Lower leg skin (tissue), 4 donors: Measurements from ENCODE around the gene NRIP2. TPM values are rescaled to one million over a fixed set of nuclear protein-coding genes. Genes with fewer than 3 reads are reported as not detected.

ENCODE experiments used
- DNase-seq, 2 donors: peaks; one replicate each; pipeline ENCODE4 v3.0.0-alpha.2; 2019; ENCODE audit warnings: low spot score in 2 of 2
- H3K4me3 ChIP-seq: fragments of 200-600 bp; sonication (generic); 2 replicates; pipeline ENCODE4 v1.5.1; 2017; ENCODE audit warnings: mild to moderate bottlenecking, low read depth; ENCODE audit not compliant: poor library complexity, severe bottlenecking
- POLR2A ChIP-seq, 2 donors: fragments of 450-650 bp; IDR thresholded peaks; one replicate each; pipeline ENCODE4 v1.6.1; 2016 to 2017; ENCODE audit warnings: antibody characterized with exemption in 2 of 2, mild to moderate bottlenecking in 1 of 2, moderate library complexity in 1 of 2
- WGBS, 2 donors: methylation state at CpG; one replicate each; pipeline ENCODE4 v1.1.5; 2018; 5-methylcytosine and 5-hydroxymethylcytosine counted together
- intact Hi-C: fragments of 100-400 bp; cut with DNase I; formaldehyde crosslinking; loops from one replicate; pipeline ENCODE4 v1.15.0; 2023; ENCODE audit warnings: low total_unique reads
- total RNA-seq, 4 donors: library from RNA; depleted of rRNA; stranded (reverse); fragments of >200 nt; gene quantifications; one replicate each; pipeline ENCODE4 v1.1.0, GENCODE V29; 2016
- TF ChIP-seq, protein P1 (sequence below), 3 donors: fragments of 450-650 bp; IDR thresholded peaks; one replicate each; pipeline ENCODE4 v1.5.1; 2016; ENCODE audit warnings: antibody characterized with exemption in 3 of 3, mild to moderate bottlenecking in 3 of 3, moderate library complexity in 2 of 3

NRIP2 gene
- total RNA-seq, 4 donors from 2014 or later, result 0.17 to 1.9 (median 0.79) TPM

- TF ChIP-seq POLR2A (IDR thresholded peaks at IDR 0.05), result peak in 1 of 2 donors; percentile 4
- TF ChIP-seq, protein P1, sequence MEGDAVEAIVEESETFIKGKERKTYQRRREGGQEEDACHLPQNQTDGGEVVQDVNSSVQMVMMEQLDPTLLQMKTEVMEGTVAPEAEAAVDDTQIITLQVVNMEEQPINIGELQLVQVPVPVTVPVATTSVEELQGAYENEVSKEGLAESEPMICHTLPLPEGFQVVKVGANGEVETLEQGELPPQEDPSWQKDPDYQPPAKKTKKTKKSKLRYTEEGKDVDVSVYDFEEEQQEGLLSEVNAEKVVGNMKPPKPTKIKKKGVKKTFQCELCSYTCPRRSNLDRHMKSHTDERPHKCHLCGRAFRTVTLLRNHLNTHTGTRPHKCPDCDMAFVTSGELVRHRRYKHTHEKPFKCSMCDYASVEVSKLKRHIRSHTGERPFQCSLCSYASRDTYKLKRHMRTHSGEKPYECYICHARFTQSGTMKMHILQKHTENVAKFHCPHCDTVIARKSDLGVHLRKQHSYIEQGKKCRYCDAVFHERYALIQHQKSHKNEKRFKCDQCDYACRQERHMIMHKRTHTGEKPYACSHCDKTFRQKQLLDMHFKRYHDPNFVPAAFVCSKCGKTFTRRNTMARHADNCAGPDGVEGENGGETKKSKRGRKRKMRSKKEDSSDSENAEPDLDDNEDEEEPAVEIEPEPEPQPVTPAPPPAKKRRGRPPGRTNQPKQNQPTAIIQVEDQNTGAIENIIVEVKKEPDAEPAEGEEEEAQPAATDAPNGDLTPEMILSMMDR (IDR thresholded peaks at IDR 0.05), result no peak
- WGBS, 2 donors, result 0% methylated on average over 33 to 54 of the region's 63 CpGs
- peak within 1 kb of the TSS; percentile 74 for H3K4me3 ChIP-seq
- DNase-seq, result peak; percentile 87 to 98
- intact Hi-C loops, result no loop called here
These were observed 40.0 kb downstream of the NRIP2 start, which contains the start of gene FKBP4 for GRCh38 chr12:2794736-2795289. FKBP4 (plus strand) TSS chr12:2794970; CDS start chr12:2795140, 170 bp downstream.

- WGBS, 2 donors, result 4 to 8% methylated on average over 38 to 49 of the region's 49 CpGs
- H3K4me3 ChIP-seq, result peak overlapping the region; percentile 74
- DNase-seq, result peak in 1 of 2 donors; percentile 53
- no peak for TF ChIP-seq POLR2A (IDR thresholded peaks at IDR 0.05)
- intact Hi-C loops, result no loop called here
These were observed 40.6 kb downstream of the NRIP2 start for GRCh38 chr12:2794191-2794735.

GRCh38 chr12:2793561-2793960, 41.3 kb downstream of the NRIP2 start:
- no peak for TF ChIP-seq POLR2A (IDR thresholded peaks at IDR 0.05)
- TF ChIP-seq, protein P1 (IDR thresholded peaks at IDR 0.05), result no peak
- no peak overlapping the region for H3K4me3 ChIP-seq
- no peak for DNase-seq
- WGBS, 2 donors, result 90 to 92% methylated on average over 21 of the region's 21 CpGs
- intact Hi-C loops, result no loop called here

DNA sequence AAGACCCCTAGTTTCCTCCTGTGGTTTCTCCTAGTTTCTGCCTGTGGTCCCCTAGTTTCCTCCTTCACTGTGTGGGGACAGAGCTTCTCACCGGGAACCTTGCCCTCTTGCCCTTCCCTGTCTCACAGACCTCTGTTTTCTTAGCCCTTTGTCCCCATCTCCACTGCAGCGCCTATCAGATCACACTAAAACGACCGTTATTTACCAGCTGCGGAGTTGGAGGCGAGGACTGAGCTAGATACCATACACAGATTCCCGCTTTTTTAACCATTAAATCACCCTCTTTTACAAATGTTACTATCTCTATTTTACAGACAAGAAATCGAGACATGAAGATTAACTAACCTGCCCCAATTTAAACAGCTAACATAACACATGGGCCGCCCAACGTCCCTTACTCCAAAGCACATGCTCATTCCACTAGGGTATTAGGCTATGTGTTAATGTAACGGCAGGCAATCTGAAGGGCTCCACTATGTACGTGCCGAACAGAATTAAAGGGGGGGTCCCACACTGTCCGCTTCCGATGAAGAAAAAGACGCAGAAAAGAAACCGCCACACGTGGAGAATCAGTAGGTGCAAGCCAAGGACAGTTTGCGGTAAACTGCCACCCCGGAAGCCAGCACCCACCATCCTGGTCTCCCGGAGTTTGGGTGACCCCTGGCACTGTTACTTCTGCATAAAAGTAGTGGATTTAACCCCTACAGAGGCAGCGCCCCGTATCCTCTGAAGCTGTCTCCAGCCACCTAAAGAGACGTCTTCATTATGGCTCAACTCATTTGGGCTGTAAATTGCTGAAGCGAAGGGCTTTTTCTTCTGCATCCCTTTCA, 41.9 kb downstream of the NRIP2 start:
- 80 to 81% methylated on average over 25 of the region's 25 CpGs for WGBS, 2 donors
- intact Hi-C loops, result no loop called here
- TF ChIP-seq POLR2A (IDR thresholded peaks at IDR 0.05), result no peak
- TF ChIP-seq, protein P1 (IDR thresholded peaks at IDR 0.05), result no peak
- DNase-seq, result no peak
- H3K4me3 ChIP-seq, result no peak overlapping the region

- no peak for TF ChIP-seq POLR2A (IDR thresholded peaks at IDR 0.05)
- TF ChIP-seq, protein P1 (IDR thresholded peaks at IDR 0.05), result no peak
- DNase-seq, result no peak
- H3K4me3 ChIP-seq, result no peak overlapping the region
- intact Hi-C loops, result no loop called here
- WGBS, 2 donors, result 78 to 86% methylated on average over 6 of the region's 6 CpGs
These were observed 43.7 kb downstream of the NRIP2 start for GRCh38 chr12:2791089-2791488.

- intact Hi-C loops, result no loop called here
- TF ChIP-seq, protein P1 (IDR thresholded peaks at IDR 0.05), result no peak
- TF ChIP-seq POLR2A (IDR thresholded peaks at IDR 0.05), result no peak
- H3K4me3 ChIP-seq, result no peak overlapping the region
- peak in 1 of 2 donors; percentile 46 for DNase-seq
- WGBS, 2 donors, result 80 to 82% methylated on average over 5 of the region's 5 CpGs
These were observed 49.8 kb downstream of the NRIP2 start for GRCh38 chr12:2785017-2785416.
